Mesodermal cell (in vitro differentiated cells): ENCODE results near the gene MAP3K7CL.

Experiments
- H3K27ac ChIP-seq: 2 replicates; pipeline ENCODE4 v1.7.0; 2013; ENCODE audit warnings: mild to moderate bottlenecking, low read depth, low read length, moderate library complexity; ENCODE audit not compliant: severe bottlenecking
- H3K36me3 ChIP-seq: 2 replicates; pipeline ENCODE4 v1.7.1; 2013; ENCODE audit warnings: mild to moderate bottlenecking, low read length, moderate library complexity; ENCODE audit not compliant: control insufficient read depth, insufficient read depth
- H3K4me1 ChIP-seq: one replicate; pipeline ENCODE4 v1.7.1; 2013; ENCODE audit warnings: mild to moderate bottlenecking, low read length; ENCODE audit not compliant: insufficient read depth, control insufficient read depth, poor library complexity, severe bottlenecking
- H3K4me3 ChIP-seq: 2 replicates; pipeline ENCODE4 v1.7.0; 2013; ENCODE audit warnings: low read length, control low read depth, mild to moderate bottlenecking; ENCODE audit not compliant: insufficient read depth, poor library complexity, severe bottlenecking; ENCODE audit errors: extremely low read depth
- H3K9me3 ChIP-seq: 2 replicates; pipeline ENCODE4 v1.7.1; 2013; ENCODE audit warnings: mild to moderate bottlenecking, low read length, moderate library complexity; ENCODE audit not compliant: control insufficient read depth
- WGBS, 2 experiments: methylation state at CpG; one replicate each; pipeline ENCODE4 v1.1.5; 2013; ENCODE audit warnings: missing lambda C conversion rate in 2 of 2; ENCODE audit not compliant: insufficient coverage in 2 of 2; 5-methylcytosine and 5-hydroxymethylcytosine counted together

MAP3K7CL gene

DNA sequence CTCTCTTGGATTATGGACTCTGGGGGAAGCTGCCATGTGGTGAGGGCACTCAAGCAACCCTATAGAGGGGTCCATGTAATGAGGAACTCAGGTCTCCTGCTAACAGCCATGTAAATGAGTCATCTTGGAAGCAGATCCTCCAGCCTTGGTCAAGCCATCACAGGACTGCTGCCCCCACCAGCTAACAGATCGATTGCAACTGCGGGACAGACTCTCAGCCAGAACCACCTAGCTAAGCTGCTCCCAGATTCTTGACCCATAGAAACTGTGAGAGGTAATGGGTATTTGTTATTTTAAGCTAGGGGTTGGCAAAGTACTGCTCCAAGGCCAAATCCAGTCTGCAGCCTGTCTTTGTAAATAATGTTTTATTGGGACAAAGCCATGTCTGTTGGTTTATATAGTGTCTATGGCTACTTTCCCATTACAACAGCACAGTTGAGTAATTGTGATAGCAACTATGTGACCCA is 27.6 kb upstream of the MAP3K7CL start:
- H3K4me1 ChIP-seq = peaks cover 22% of the 10 kb centered on the region
- H3K27ac ChIP-seq = no peak overlapping the region
- no peak overlapping the region for H3K4me3 ChIP-seq
- no peaks in the 10 kb centered on the region for H3K36me3 ChIP-seq
- H3K9me3 ChIP-seq = no peaks in the 10 kb centered on the region
- WGBS, 2 experiments = 74 to 93% methylated on average over 2 of the region's 2 CpGs

DNA sequence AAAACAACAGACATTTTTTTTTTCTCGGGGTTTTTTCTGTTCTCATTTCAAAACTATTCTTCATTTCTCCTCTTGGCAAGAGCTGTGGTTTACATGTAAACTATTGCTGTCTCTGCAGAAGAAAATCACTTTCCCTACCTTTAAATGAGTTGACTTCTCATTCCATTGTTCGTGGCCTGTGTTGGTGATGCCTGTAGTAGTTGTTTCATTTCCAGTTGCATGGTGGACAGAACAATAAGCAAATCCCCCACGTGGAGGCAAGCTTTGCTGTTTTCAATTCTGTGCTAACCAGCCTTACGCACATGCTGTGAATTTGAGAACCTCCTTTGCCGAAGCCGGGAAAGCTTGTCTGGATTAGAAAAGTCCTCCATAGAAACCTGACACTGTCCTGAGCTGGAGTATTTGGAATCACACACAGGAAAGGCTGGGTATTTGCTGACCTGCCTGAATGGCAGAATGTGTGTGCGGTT is 26.2 kb upstream of the MAP3K7CL start:
- WGBS, 2 experiments = 84 to 92% methylated on average over 5 to 6 of the region's 7 CpGs
- H3K4me1 ChIP-seq = peaks cover 18% of the 10 kb centered on the region
- no peak overlapping the region for H3K4me3 ChIP-seq
- no peaks in the 10 kb centered on the region for H3K9me3 ChIP-seq
- H3K36me3 ChIP-seq = no peaks in the 10 kb centered on the region
- H3K27ac ChIP-seq = no peak overlapping the region

DNA sequence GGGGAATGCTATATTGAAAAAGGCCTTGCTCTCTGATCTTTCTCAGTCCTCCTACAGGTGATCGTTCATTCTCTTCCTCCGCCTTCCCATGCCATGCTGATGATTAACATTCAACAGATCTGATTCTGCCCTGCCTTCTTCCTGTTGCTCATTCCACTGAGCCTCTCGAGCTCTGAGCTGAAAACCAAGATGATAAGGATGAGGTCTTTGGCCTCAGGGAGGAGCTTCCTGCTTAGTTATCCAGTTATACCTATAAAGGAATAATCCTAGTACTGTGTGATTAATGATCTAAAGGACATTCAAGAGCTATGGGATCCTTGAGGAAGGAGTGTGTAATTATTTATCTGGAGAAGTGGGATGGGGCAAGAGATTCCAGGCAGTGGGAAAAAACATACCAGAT is 25.2 kb upstream of the MAP3K7CL start:
- H3K36me3 ChIP-seq = no peaks in the 10 kb centered on the region
- no peak overlapping the region for H3K4me3 ChIP-seq
- no peaks in the 10 kb centered on the region for H3K9me3 ChIP-seq
- H3K27ac ChIP-seq = no peak overlapping the region
- WGBS, 2 experiments = 79 to 86% methylated on average over 2 of the region's 3 CpGs
- peaks cover 18% of the 10 kb centered on the region for H3K4me1 ChIP-seq

DNA sequence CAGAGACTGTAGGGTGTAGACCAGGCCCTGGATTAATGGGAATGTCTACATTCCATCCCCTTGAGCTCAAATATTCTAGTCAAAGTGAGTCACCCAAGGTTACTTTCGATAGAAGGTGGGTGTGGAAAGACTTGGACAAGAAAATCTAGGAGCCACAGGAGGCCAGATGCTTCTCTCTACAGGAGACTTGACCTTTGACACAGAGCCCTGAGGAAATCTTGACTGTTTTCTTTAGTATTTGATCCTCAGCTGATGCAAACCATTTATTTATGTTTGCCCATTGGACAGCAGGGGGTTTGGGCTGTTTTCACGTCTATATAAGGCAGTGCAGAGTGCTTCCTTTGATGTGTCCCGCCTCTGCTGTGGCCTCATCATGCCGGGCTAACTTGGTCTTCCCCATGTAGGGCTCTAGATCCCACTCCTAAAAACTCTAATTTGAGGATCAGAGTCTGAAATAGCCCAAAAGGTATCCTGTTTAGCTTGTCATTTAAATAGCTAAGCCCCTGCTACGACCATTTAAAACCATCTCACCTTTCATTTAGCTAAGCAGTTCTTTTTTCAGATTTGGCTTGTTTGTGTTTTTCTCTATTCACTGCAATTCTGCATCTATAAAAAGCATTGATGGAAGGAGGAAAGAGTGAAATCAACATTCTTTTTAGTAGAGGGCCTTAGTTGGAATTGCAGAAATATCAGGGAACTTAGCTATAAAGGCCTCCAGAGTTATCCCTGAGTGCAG is 15.5 kb upstream of the MAP3K7CL start:
- no peaks in the 10 kb centered on the region for H3K36me3 ChIP-seq
- H3K4me1 ChIP-seq = peaks cover 14% of the 10 kb centered on the region
- H3K27ac ChIP-seq = no peak overlapping the region
- 27 to 30% methylated on average over 3 to 4 of the region's 5 CpGs for WGBS, 2 experiments
- no peak overlapping the region for H3K4me3 ChIP-seq
- H3K9me3 ChIP-seq = no peaks in the 10 kb centered on the region

DNA sequence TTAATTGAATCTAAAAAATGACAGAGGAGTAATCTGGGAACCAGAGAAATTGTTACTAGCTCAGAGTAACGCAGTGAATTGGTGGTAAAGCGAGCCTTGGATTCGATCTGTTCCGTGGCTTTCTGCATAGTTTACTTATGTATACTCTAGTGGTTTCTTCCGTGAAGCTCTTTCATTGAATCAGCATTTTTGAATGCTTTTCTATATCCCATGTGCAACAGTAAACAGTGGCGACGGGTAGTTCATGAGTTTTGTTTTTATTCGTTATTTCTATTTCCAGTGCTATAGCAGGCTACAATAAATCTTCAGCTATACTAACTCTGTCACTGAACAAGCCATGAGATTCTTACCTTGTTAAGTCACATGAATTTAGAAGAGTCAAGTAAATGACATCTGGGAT is 14.5 kb upstream of the MAP3K7CL start:
- Histone ChIP-seq H3K27ac (no peak overlapping the region), H3K9me3 (no peaks in the 10 kb centered on the region), H3K4me3 (no peak overlapping the region), H3K4me1 (peaks cover 14% of the 10 kb centered on the region), H3K36me3 (no peaks in the 10 kb centered on the region)
- 92 to 98% methylated on average over 4 to 7 of the region's 8 CpGs for WGBS, 2 experiments

DNA sequence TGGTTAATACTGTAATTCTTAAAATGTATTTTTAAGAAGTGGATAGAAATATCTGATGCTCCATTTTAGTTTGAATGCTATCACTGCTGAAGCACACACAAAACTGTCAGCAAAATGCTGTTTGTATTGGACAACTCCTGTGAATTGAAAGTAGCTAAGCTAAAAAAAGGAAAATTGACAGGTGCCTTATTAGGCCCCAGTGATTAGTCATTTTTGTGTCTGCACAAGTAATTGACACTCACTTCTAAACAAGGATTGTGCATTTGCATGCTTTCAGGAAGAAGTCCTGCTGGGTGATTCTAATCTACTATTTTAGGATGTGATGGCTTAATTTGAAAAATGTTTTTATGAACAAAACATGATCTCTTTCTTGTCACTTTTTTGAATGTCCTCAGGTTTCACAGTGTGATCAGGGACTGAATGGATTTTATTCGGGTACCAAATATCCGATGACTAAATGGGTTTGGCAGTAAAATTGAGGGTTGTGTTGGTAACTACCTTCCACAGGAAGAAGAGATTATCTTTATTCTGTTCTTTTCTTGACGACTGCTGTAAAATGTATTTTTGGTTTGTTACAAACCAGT is 13.0 kb upstream of the MAP3K7CL start:
- peaks cover 14% of the 10 kb centered on the region for H3K4me1 ChIP-seq
- H3K27ac ChIP-seq = no peak overlapping the region
- H3K4me3 ChIP-seq = no peak overlapping the region
- H3K9me3 ChIP-seq = no peaks in the 10 kb centered on the region
- H3K36me3 ChIP-seq = no peaks in the 10 kb centered on the region
- 83 to 93% methylated on average over 2 of the region's 3 CpGs for WGBS, 2 experiments

DNA sequence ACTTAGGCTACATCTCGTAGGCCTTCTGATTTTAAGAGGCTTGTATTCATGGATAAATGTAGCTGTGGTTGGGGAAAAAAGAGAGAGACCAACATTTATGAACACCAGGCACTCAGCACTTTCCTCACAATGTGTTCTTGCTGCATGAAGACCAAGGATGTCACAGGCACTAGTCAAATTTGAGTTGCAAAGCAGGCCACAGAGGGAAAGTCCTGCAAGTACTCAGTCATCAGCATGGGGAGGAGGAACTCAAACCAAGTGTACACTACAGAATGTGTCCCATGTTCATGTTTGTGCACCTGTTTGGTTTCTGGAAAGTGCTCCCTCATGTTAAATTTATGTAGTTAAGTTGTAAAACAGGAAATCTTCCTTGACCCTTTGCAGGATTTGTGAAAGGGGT is 8.7 kb upstream of the MAP3K7CL start:
- WGBS, 2 experiments = no CpG with 5 or more reads among the region's 1 CpG
- no peak overlapping the region for H3K4me3 ChIP-seq
- H3K9me3 ChIP-seq = no peaks in the 10 kb centered on the region
- peaks cover 8% of the 10 kb centered on the region for H3K4me1 ChIP-seq
- H3K36me3 ChIP-seq = no peaks in the 10 kb centered on the region
- no peak overlapping the region for H3K27ac ChIP-seq

DNA sequence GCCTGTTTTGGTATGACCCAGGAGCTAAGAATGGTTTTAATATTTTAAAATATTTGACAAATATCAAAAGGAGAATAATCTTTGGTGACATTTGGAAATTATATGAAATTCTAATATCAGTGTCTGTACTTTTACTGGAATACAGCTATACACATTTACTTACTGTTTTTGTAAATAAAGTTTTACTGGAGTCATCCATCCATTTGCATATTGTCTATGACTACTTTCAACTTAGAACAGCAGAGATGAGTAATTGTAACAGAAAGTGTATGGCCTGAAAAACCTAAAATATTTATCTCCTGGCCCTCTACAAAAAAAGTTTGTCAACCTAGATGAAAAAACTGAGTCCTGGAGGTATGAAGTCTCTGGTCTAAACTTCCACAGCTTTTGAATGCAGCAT is 5.8 kb upstream of the MAP3K7CL start:
- Histone ChIP-seq H3K27ac (no peak overlapping the region), H3K9me3 (peaks cover 7% of the 10 kb centered on the region), H3K4me3 (no peak overlapping the region), H3K4me1 (no peaks in the 10 kb centered on the region), H3K36me3 (no peaks in the 10 kb centered on the region)

DNA sequence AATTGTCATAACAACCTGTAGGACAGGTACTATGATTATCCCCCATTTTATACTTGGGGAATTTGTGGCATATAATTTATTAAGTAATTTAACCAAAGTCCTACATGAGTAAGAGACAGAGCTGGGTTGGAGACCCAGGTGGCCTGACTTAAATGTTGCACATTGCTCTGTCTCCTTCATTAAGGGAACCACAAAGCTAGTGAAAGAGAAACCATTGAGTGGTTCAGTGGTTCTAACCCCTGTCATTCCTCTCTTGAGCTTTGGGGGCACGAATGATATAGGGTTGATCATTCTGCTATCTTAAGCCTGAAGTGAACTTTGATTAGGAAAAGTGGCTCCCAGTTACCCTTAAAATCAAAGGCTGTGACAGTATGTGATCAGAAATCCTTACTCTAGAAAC is 5.3 kb upstream of the MAP3K7CL start:
- 83% methylated on average over 1 of the region's 1 CpG; no CpG with 5 or more reads in 1 of the 2 experiments for WGBS, 2 experiments
- H3K4me1 ChIP-seq = no peaks in the 10 kb centered on the region
- H3K4me3 ChIP-seq = no peak overlapping the region
- no peaks in the 10 kb centered on the region for H3K36me3 ChIP-seq
- H3K27ac ChIP-seq = no peak overlapping the region
- peaks cover 10% of the 10 kb centered on the region for H3K9me3 ChIP-seq

DNA sequence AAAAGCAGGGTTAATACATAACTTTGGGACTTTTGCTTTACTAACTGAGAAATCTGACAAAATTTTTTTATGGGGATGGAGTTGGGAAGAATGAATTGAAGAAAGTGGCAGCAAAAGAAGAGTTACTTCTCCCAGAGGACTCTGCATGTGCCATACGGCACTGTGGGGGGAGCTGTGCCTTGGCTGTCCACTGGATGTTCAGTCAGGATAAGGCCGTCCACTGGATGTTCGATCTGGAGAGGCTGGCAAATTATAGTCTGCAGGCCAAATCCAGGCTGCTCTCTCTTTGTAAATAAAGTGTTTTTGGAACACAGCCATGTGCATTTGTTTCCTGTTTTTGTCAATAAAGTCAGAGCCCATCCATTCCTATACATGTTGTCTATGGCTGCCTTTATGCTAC is 4.5 kb upstream of the MAP3K7CL start:
- Histone ChIP-seq H3K4me1 (peaks cover 6% of the 10 kb centered on the region), H3K4me3 (no peak overlapping the region), H3K27ac (no peak overlapping the region), H3K9me3 (peaks cover 10% of the 10 kb centered on the region), H3K36me3 (no peaks in the 10 kb centered on the region)
- 95 to 97% methylated on average over 2 to 3 of the region's 3 CpGs for WGBS, 2 experiments

DNA sequence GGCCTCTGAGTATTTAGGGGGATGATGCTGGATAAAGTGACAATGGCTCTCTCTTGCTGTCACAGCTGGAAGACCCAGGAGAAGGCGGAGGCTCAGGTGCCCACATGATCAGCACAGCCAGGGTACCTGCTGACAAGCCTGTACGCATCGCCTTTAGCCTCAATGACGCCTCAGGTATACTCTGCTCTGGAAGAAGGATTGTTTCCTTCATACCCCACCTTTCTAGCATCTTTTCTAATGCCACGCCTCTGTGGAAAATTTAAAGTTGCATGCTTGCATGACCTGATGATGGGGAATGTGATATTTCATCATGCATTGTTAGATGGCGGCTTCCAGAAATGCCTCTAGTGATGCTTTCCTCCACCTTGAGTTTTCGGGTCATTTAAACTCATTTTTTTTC is 2.8 kb downstream of the MAP3K7CL start:
- Histone ChIP-seq H3K4me1 (peaks cover 17% of the 10 kb centered on the region), H3K4me3 (no peak overlapping the region), H3K9me3 (peaks cover 10% of the 10 kb centered on the region), H3K36me3 (no peaks in the 10 kb centered on the region), H3K27ac (no peak overlapping the region)
- WGBS, 2 experiments = 88 to 100% methylated on average over 1 to 4 of the region's 7 CpGs
